ENCODE results near the gene EIF4EBP2. TPM values are rescaled to one million over a fixed set of nuclear protein-coding genes. Genes with fewer than 3 reads are reported as not detected.

The EIF4EBP2 gene
- total RNA-seq, 1 experiment from 2014 or later: 36.7 TPM

DNA sequence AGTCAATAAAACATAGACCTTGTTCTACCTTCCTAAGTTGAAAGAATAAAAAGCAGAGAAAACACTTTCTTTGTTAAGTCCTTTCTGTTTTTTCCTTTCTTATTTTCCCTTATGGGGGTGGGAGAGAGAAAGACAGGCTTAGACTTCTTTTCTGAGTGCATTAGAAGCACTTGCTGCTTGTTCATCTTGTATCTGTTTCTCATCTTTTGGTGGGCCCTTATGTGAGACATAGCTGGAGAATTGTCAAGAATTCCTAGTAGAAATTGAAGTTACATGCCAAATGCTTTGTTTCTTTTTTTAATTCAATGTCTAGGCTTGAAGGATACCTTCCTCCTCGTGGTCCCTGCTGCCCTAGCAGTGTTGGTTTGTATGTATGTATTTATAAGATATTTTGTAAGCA lies 6.7 kb downstream of the EIF4EBP2 start:
- POLR2A ChIA-PET: no interaction called here

More for the DNA sequence above, 6.7 kb downstream of the EIF4EBP2 start:
- peaks cover 6 to 8% of the 10 kb centered on the region in 2 experiments; a peak in 3 of 4 replicates for H3K4me1 ChIP-seq (ENCODE audit: control insufficient read depth in 1 of 2, insufficient read depth in 2 of 2, low read length in 2 of 2)
- H3K27me3 ChIP-seq (ENCODE audit: insufficient read depth, low read length): no peaks in the 10 kb centered on the region
- H2AFZ ChIP-seq (ENCODE audit: low read depth, low read length, poor library complexity, severe bottlenecking): no peak overlapping the region
- ChIA-PET CTCF (no interaction called here), RAD21 (ENCODE audit: low non-redundant PET in 1 of 2, low total read pairs in 2 of 2, uncharacterized antibody in 2 of 2, unreplicated experiment in 2 of 2) (no interaction called here)
- no peak overlapping the region for H3K27ac ChIP-seq (ENCODE audit: low read depth, low read length)
- no peak overlapping the region for H3K9ac ChIP-seq (ENCODE audit: low read length)
- intact Hi-C loops (cut with micrococcal nuclease): no loop called here
- DNase-seq (ENCODE audit: low read depth, low spot score) (no peak), ATAC-seq (no peak)
- peaks cover 4% of the 10 kb centered on the region; the same call in 1 of the 2 replicates for H4K20me1 ChIP-seq (ENCODE audit: insufficient read depth)
- H3K9me2 ChIP-seq (ENCODE audit: insufficient read depth): no peaks in the 10 kb centered on the region
- H3K79me2 ChIP-seq (ENCODE audit: insufficient read depth, low read length): peaks cover 85% of the 10 kb centered on the region
- no peak overlapping the region for H3K4me2 ChIP-seq (ENCODE audit: low read length)
- H3K4me3 ChIP-seq (replicated peaks in 1 of 2; ENCODE audit: low read depth in 1 of 2, low read length in 2 of 2): no peak overlapping the region
- peaks cover 0 to 2% of the 10 kb centered on the region in 2 experiments; a peak in 1 of 4 replicates for H3K36me3 ChIP-seq (ENCODE audit: control insufficient read depth in 1 of 2, insufficient read depth in 2 of 2, low read length in 2 of 2)
- BruUV-seq (replicated peaks): no TSS peak
- TF ChIP-seq POLR2A (IDR thresholded peaks at IDR 0.05; ENCODE audit: borderline replicate concordance, extremely low read depth, insufficient read depth, insufficient read length): no peak
- TF ChIP-seq, protein P1, sequence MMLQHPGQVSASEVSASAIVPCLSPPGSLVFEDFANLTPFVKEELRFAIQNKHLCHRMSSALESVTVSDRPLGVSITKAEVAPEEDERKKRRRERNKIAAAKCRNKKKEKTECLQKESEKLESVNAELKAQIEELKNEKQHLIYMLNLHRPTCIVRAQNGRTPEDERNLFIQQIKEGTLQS (IDR thresholded peaks at IDR 0.05): no peak
- TF ChIP-seq POLR2AphosphoS5 (IDR thresholded peaks at IDR 0.05; ENCODE audit: low read depth, low read length): no peak
- TF ChIP-seq FOSL1 (IDR thresholded peaks at IDR 0.05; ENCODE audit: low read depth): no peak
- no peak for TF ChIP-seq EZH2phosphoT487 (IDR thresholded peaks at IDR 0.05; ENCODE audit: borderline replicate concordance)
- TF ChIP-seq RAD21 (IDR thresholded peaks at IDR 0.05; ENCODE audit: low read depth): no peak
- TF ChIP-seq ZNF274 (IDR thresholded peaks at IDR 0.05; ENCODE audit: low read depth, low read length): no peak
- TF ChIP-seq ZFX (IDR thresholded peaks at IDR 0.05): no peak
- TF ChIP-seq, protein P2, sequence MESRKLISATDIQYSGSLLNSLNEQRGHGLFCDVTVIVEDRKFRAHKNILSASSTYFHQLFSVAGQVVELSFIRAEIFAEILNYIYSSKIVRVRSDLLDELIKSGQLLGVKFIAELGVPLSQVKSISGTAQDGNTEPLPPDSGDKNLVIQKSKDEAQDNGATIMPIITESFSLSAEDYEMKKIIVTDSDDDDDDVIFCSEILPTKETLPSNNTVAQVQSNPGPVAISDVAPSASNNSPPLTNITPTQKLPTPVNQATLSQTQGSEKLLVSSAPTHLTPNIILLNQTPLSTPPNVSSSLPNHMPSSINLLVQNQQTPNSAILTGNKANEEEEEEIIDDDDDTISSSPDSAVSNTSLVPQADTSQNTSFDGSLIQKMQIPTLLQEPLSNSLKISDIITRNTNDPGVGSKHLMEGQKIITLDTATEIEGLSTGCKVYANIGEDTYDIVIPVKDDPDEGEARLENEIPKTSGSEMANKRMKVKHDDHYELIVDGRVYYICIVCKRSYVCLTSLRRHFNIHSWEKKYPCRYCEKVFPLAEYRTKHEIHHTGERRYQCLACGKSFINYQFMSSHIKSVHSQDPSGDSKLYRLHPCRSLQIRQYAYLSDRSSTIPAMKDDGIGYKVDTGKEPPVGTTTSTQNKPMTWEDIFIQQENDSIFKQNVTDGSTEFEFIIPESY (IDR thresholded peaks at IDR 0.05; ENCODE audit: extremely low read depth, insufficient replicate concordance, low read length): no peak
- no peak for TF ChIP-seq EZH2 (IDR thresholded peaks at IDR 0.05)
- TF ChIP-seq TCF7L2 (IDR thresholded peaks at IDR 0.05; ENCODE audit: borderline replicate concordance, extremely low read depth, insufficient read depth, insufficient read length): no peak
- TF ChIP-seq SP1 (IDR thresholded peaks at IDR 0.05; ENCODE audit: low read depth): no peak
- TF ChIP-seq CEBPB (IDR thresholded peaks at IDR 0.05; ENCODE audit: low read depth): no peak
- TF ChIP-seq, protein P3, sequence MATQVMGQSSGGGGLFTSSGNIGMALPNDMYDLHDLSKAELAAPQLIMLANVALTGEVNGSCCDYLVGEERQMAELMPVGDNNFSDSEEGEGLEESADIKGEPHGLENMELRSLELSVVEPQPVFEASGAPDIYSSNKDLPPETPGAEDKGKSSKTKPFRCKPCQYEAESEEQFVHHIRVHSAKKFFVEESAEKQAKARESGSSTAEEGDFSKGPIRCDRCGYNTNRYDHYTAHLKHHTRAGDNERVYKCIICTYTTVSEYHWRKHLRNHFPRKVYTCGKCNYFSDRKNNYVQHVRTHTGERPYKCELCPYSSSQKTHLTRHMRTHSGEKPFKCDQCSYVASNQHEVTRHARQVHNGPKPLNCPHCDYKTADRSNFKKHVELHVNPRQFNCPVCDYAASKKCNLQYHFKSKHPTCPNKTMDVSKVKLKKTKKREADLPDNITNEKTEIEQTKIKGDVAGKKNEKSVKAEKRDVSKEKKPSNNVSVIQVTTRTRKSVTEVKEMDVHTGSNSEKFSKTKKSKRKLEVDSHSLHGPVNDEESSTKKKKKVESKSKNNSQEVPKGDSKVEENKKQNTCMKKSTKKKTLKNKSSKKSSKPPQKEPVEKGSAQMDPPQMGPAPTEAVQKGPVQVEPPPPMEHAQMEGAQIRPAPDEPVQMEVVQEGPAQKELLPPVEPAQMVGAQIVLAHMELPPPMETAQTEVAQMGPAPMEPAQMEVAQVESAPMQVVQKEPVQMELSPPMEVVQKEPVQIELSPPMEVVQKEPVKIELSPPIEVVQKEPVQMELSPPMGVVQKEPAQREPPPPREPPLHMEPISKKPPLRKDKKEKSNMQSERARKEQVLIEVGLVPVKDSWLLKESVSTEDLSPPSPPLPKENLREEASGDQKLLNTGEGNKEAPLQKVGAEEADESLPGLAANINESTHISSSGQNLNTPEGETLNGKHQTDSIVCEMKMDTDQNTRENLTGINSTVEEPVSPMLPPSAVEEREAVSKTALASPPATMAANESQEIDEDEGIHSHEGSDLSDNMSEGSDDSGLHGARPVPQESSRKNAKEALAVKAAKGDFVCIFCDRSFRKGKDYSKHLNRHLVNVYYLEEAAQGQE (IDR thresholded peaks at IDR 0.05; ENCODE audit: low read depth): no peak
- TF ChIP-seq, protein P4, sequence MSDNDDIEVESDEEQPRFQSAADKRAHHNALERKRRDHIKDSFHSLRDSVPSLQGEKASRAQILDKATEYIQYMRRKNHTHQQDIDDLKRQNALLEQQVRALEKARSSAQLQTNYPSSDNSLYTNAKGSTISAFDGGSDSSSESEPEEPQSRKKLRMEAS (IDR thresholded peaks at IDR 0.05): no peak
- H3K9me3 ChIP-seq (ENCODE audit: control insufficient read depth in 1 of 2, insufficient read depth in 1 of 2, low read depth in 1 of 2, low read length in 2 of 2): no peaks in the 10 kb centered on the region

All from HCT116 (cell line).